Psoas muscle (tissue), 8 donors: ENCODE results near the gene NDRG4. TPM values are rescaled to one million over a fixed set of nuclear protein-coding genes. Genes with fewer than 3 reads are reported as not detected.

Source experiments
- ATAC-seq, 4 donors: fragments of 200-7000 bp; cut with Tn5 transposase; one replicate each; pipeline ENCODE4 v1.9.1; 2020; ENCODE audit warnings: moderate library complexity in 3 of 4, mild to moderate bottlenecking in 2 of 4
- DNase-seq, 2 donors: peaks; one replicate each; pipeline ENCODE4 v3.0.0-alpha.2; 2020
- H3K27ac ChIP-seq: fragments of 200-600 bp; one replicate; pipeline ENCODE4 v1.8.0; 2022
- H3K27me3 ChIP-seq, 3 donors: fragments of 200-600 bp in 1 of 3; one replicate each; pipeline versions ENCODE4 v1.6.1 to v1.8.0; 2013 to 2022; ENCODE audit warnings: low read length in 2 of 3, mild to moderate bottlenecking in 2 of 3, moderate library complexity in 1 of 3; ENCODE audit not compliant: insufficient read depth in 3 of 3
- H3K36me3 ChIP-seq, 2 donors: fragments of 200-600 bp in 1 of 2; one replicate each; pipeline versions ENCODE4 v1.6.1 to v1.8.0; 2013 to 2022; ENCODE audit warnings: low read depth in 1 of 2, mild to moderate bottlenecking in 1 of 2, moderate library complexity in 1 of 2; ENCODE audit not compliant: insufficient read depth in 1 of 2
- H3K4me1 ChIP-seq: fragments of 200-600 bp; one replicate; pipeline ENCODE4 v1.8.0; 2022
- H3K4me3 ChIP-seq: fragments of 200-600 bp; one replicate; pipeline ENCODE4 v1.8.0; 2022; ENCODE audit warnings: mild to moderate bottlenecking
- H3K9me3 ChIP-seq: fragments of 200-600 bp; one replicate; pipeline ENCODE4 v1.8.0; 2022
- CTCF ChIP-seq: fragments of 200-600 bp; IDR thresholded peaks from one replicate; pipeline ENCODE4 v1.8.0; 2022; ENCODE audit warnings: antibody characterized with exemption
- WGBS, 3 donors: extraction: QIAGEN DNeasy Blood & Tissue Kit; methylation state at CpG; one replicate each; pipeline versions ENCODE4 v1.1.6 to v1.1.7; 2013; 5-methylcytosine and 5-hydroxymethylcytosine counted together
- intact Hi-C, 2 donors: fragments of 100-400 bp; cut with DNase I; formaldehyde crosslinking; loops; one replicate each; pipeline versions ENCODE4 v1.11.0 to v1.14.2; 2022
- polyA plus RNA-seq, 3 donors: library from polyadenylated mRNA; stranded (reverse); fragments of 200-250 nt; gene quantifications; one replicate each; pipeline ENCODE4 v1.2.3, GENCODE V29; 2013
- total RNA-seq, 4 donors: library from RNA; stranded (reverse); fragmentation: NEBNext Ultra II Directional in 2 of 4; extraction: Animal tissue kit (Norgen Biotek cat#: 25700) in 2 of 4; gene quantifications; one replicate each; pipeline versions ENCODE4 v1.2.1 to v1.2.4, GENCODE V29; 2021 to 2023
- donor health status: healthy with polysubstance abuse.
- donor health status: DM: no; HTN: no; CAD: no; lungs with moderate emphysema.
- donor health status: Bipolar disorder and iron deficiency.
- donor health status: healthy.
- donor health status: DM: yes; HTN: yes; CAD: no.
- donor health status: DM: no; HTN: no; CAD: no.
- donor health status: DM: no; HTN: no; CAD: no.
- donor health status: DM: yes; HTN: yes; CAD: no.

NDRG4 gene
- total and polyA plus RNA-seq, 7 donors = 1.7 to 12.3 (median 2.5) TPM

- Histone ChIP-seq H3K4me1 (peaks cover 5% of the 10 kb centered on the region), H3K9me3 (no peaks in the 10 kb centered on the region), H3K27me3 (no peaks in the 10 kb centered on the region), H3K27ac (peak overlapping the region; percentile 42), H3K36me3 (peaks cover 30 to 100% of the 10 kb centered on the region in 2 donors), H3K4me3 (no peak overlapping the region)
- WGBS, 3 donors = 52 to 61% (median 52%) methylated on average over 14 of the region's 14 CpGs
- TF ChIP-seq CTCF = no peak
- ATAC-seq = peak; percentile 78 to 92 (median 90)
- intact Hi-C loops = loop anchor here in 1 of 2 donors (5.0 to 10.0 kb wide), 2 partner anchors 48 to 181 kb away; no protein-coding TSS in a partner anchor
- DNase-seq = peak in 1 of 2 donors; percentile 73
Measured at GRCh38 chr16:58533751-58534470, 34.0 kb downstream of the NDRG4 start.

GRCh38 chr16:58535100-58535499 is 35.2 kb downstream of the NDRG4 start:
- 91 to 95% (median 93%) methylated on average over 3 of the region's 3 CpGs for WGBS, 3 donors
- Histone ChIP-seq H3K9me3 (no peaks in the 10 kb centered on the region), H3K27me3 (no peaks in the 10 kb centered on the region), H3K36me3 (peaks cover 33 to 100% of the 10 kb centered on the region in 2 donors), H3K4me3 (no peak overlapping the region), H3K4me1 (peaks cover 5% of the 10 kb centered on the region), H3K27ac (peak overlapping the region; percentile 42)
- no peak for TF ChIP-seq CTCF
- ATAC-seq = no peak
- intact Hi-C loops = loop anchor here (5.0 to 10.0 kb wide), 2 partner anchors 42 to 180 kb away; no protein-coding TSS in a partner anchor
- DNase-seq = no peak

- TF ChIP-seq CTCF = no peak
- H3K27ac ChIP-seq = no peak overlapping the region
- WGBS, 3 donors = 79 to 85% (median 80%) methylated on average over 5 of the region's 5 CpGs
- DNase-seq (no peak), ATAC-seq (no peak)
- no peak overlapping the region for H3K4me3 ChIP-seq
- intact Hi-C loops = loop anchor here (5.0 to 10.0 kb wide), 2 partner anchors 41 to 179 kb away; no protein-coding TSS in a partner anchor
- no peaks in the 10 kb centered on the region for H3K9me3 ChIP-seq
- H3K4me1 ChIP-seq = peaks cover 5% of the 10 kb centered on the region
- no peaks in the 10 kb centered on the region for H3K27me3 ChIP-seq
- peaks cover 29 to 100% of the 10 kb centered on the region in 2 donors for H3K36me3 ChIP-seq
Measured at GRCh38 chr16:58536278-58536677, 36.3 kb downstream of the NDRG4 start.

- Histone ChIP-seq H3K27ac (no peak overlapping the region), H3K4me3 (no peak overlapping the region), H3K4me1 (peaks cover 5% of the 10 kb centered on the region), H3K9me3 (no peaks in the 10 kb centered on the region), H3K36me3 (peaks cover 32 to 100% of the 10 kb centered on the region in 2 donors), H3K27me3 (no peaks in the 10 kb centered on the region)
- intact Hi-C loops = loop anchor here (5.0 to 10.0 kb wide), 2 partner anchors 40 to 177 kb away; no protein-coding TSS in a partner anchor
- DNase-seq = no peak
- ATAC-seq = peak in 1 of 4 donors; percentile 32
- no peak for TF ChIP-seq CTCF
- WGBS, 3 donors = 76 to 83% (median 79%) methylated on average over 10 of the region's 10 CpGs
Measured at GRCh38 chr16:58537124-58537906, 37.4 kb downstream of the NDRG4 start.
